Effector CD4-positive, alpha-beta T cell (primary cell): ENCODE data around the gene THTPA.
A peak's percentile ranks its signal among the peaks of the same experiment; 100 is the strongest.

Experiments
- DNase-seq: peaks from one replicate; pipeline ENCODE4 v3.0.0-alpha.2; 2020

Gene THTPA

GRCh38 chr14:23551266-23552028 lies 4.6 kb upstream of the THTPA start, which contains the start of gene ZFHX2:
ZFHX2 (minus strand) TSS chr14:23551765; CDS start chr14:23535325, 16,440 bp downstream.
- peak; percentile 66 for DNase-seq

- no peak for DNase-seq
Observed at GRCh38 chr14:23555533-23555881, 564 bp upstream of the THTPA start.

GRCh38 chr14:23556700-23557440 lies 799 bp downstream of the THTPA start:
- DNase-seq: no peak

GRCh38 chr14:23557521-23557920 lies 1.4 kb downstream of the THTPA start:
- DNase-seq: no peak

- DNase-seq: no peak
Observed at GRCh38 chr14:23557946-23558345, 1.9 kb downstream of the THTPA start.

- no peak for DNase-seq
Observed at GRCh38 chr14:23558346-23559009, 2.4 kb downstream of the THTPA start.

GRCh38 chr14:23559010-23559925 lies 3.2 kb downstream of the THTPA start:
- peak; percentile 63 for DNase-seq

- no peak for DNase-seq
Observed at GRCh38 chr14:23559926-23560520, 4.0 kb downstream of the THTPA start.

- no peak for DNase-seq
Observed at GRCh38 chr14:23561259-23561658, 5.2 kb downstream of the THTPA start.

- DNase-seq: no peak
Observed at GRCh38 chr14:23561873-23562821, 6.1 kb downstream of the THTPA start.

- DNase-seq: peak; percentile 53
Observed at GRCh38 chr14:23562822-23563472, 6.9 kb downstream of the THTPA start.

GRCh38 chr14:23563473-23564180 lies 7.6 kb downstream of the THTPA start:
- no peak for DNase-seq

- no peak for DNase-seq
Observed at GRCh38 chr14:23564181-23564812, 8.2 kb downstream of the THTPA start.

GRCh38 chr14:23564876-23565275 lies 8.8 kb downstream of the THTPA start:
- no peak for DNase-seq

GRCh38 chr14:23565626-23566025 lies 9.6 kb downstream of the THTPA start:
- no peak for DNase-seq

GRCh38 chr14:23566112-23566777 lies 10.2 kb downstream of the THTPA start:
- DNase-seq: no peak

- no peak for DNase-seq
Observed at GRCh38 chr14:23566778-23567185, 10.7 kb downstream of the THTPA start.

- peak; percentile 75 for DNase-seq
Observed at GRCh38 chr14:23567186-23568020, 11.3 kb downstream of the THTPA start, which contains the start of gene AP1G2. AP1G2 (minus strand) TSS chr14:23567791; CDS start chr14:23567314, 477 bp downstream.
